Suppressor macrophage treated with lipopolysaccharide for 4 hours (primary cell): ENCODE results near the gene ZBTB37.
"Not testable (repeated sequence)": the region's sequence is repeated elsewhere in the genome, so short reads cannot be mapped to it uniquely, and the experiment has no call there.

ENCODE experiments used
- DNase-seq: peaks from one replicate; pipeline ENCODE4 v3.0.0-alpha.2; 2020

Gene ZBTB37

GRCh38 chr1:173868266-173869020, at the start of gene ZBTB37:
TSS of gene ZBTB37 (plus strand) at chr1:173868380. CDS start at chr1:173870226, 1,846 bp downstream.
- DNase-seq = peak; percentile 51

- no peak for DNase-seq
These were observed 49.7 kb upstream of the ZBTB37 start for GRCh38 chr1:173818459-173818858.

GRCh38 chr1:173821680-173822079, 46.5 kb upstream of the ZBTB37 start:
- no peak for DNase-seq

GRCh38 chr1:173823781-173824314, 44.3 kb upstream of the ZBTB37 start:
- DNase-seq = no peak

- DNase-seq = peak; percentile 97
These were observed 43.7 kb upstream of the ZBTB37 start, which contains the start of the genes CENPL and DARS2 for GRCh38 chr1:173824315-173825081. TSS of gene CENPL (minus strand) at chr1:173824883. CDS start at chr1:173811299, 13,584 bp downstream. TSS of gene DARS2 (plus strand) at chr1:173824673. CDS start at chr1:173825230, 557 bp downstream.

GRCh38 chr1:173827611-173828010, 40.6 kb upstream of the ZBTB37 start:
- no peak for DNase-seq

GRCh38 chr1:173832748-173833147, 35.4 kb upstream of the ZBTB37 start:
- DNase-seq = no peak

GRCh38 chr1:173852105-173852504, 16.1 kb upstream of the ZBTB37 start:
- no peak for DNase-seq

GRCh38 chr1:173853074-173853473, 15.1 kb upstream of the ZBTB37 start:
- no peak for DNase-seq

- no peak for DNase-seq
These were observed 12.2 kb upstream of the ZBTB37 start for GRCh38 chr1:173856014-173856413.

- DNase-seq = no peak
These were observed 11.3 kb upstream of the ZBTB37 start for GRCh38 chr1:173856903-173857302.

GRCh38 chr1:173857363-173857917, 10.7 kb upstream of the ZBTB37 start:
- no peak for DNase-seq

- DNase-seq = not testable (repeated sequence)
These were observed 8.6 kb upstream of the ZBTB37 start for GRCh38 chr1:173859547-173859946.

- no peak for DNase-seq
These were observed 8.1 kb upstream of the ZBTB37 start for GRCh38 chr1:173860065-173860464.

- no peak for DNase-seq
These were observed 6.4 kb upstream of the ZBTB37 start for GRCh38 chr1:173861731-173862145.

GRCh38 chr1:173862146-173862768, 5.9 kb upstream of the ZBTB37 start:
- DNase-seq = not testable (repeated sequence)

- no peak for DNase-seq
These were observed 5.4 kb upstream of the ZBTB37 start for GRCh38 chr1:173862769-173863223.

GRCh38 chr1:173863224-173864161, 4.7 kb upstream of the ZBTB37 start:
- no peak for DNase-seq

GRCh38 chr1:173864179-173864867, 3.9 kb upstream of the ZBTB37 start:
- no peak for DNase-seq

GRCh38 chr1:173865468-173866164, 2.6 kb upstream of the ZBTB37 start:
- DNase-seq = no peak
